Muscle layer of duodenum (tissue), 2 donors: ENCODE data around the gene ABCD3.

ENCODE experiments used
- H3K27ac ChIP-seq: one replicate; pipeline ENCODE4 v1.7.0; 2013; ENCODE audit warnings: mild to moderate bottlenecking, low read length
- H3K27me3 ChIP-seq: one replicate; pipeline ENCODE4 v1.7.0; 2013; ENCODE audit warnings: low read depth, mild to moderate bottlenecking, control low read depth, low read length
- H3K36me3 ChIP-seq, 2 donors: one replicate each; pipeline ENCODE4 v1.7.0; 2013; ENCODE audit warnings: low read length in 2 of 2, control low read depth in 1 of 2, mild to moderate bottlenecking in 1 of 2; ENCODE audit not compliant: insufficient read depth in 2 of 2, control insufficient read depth in 1 of 2
- H3K4me1 ChIP-seq, 2 donors: one replicate each; pipeline ENCODE4 v1.7.0; 2013; ENCODE audit warnings: low read length in 2 of 2, mild to moderate bottlenecking in 2 of 2, control low read depth in 1 of 2, moderate library complexity in 1 of 2; ENCODE audit not compliant: insufficient read depth in 2 of 2, control insufficient read depth in 1 of 2
- H3K4me3 ChIP-seq, 2 donors: one replicate each; pipeline ENCODE4 v1.7.0; 2013; ENCODE audit warnings: low read length in 2 of 2, low read depth in 1 of 2, mild to moderate bottlenecking in 1 of 2
- H3K9me3 ChIP-seq, 2 donors: one replicate each; pipeline ENCODE4 v1.7.0; 2013; ENCODE audit warnings: low read length in 2 of 2, control low read depth in 1 of 2, mild to moderate bottlenecking in 1 of 2; ENCODE audit not compliant: control insufficient read depth in 1 of 2
- donor health status: healthy.

The ABCD3 gene

GRCh38 chr1:94463765-94464330 lies 45.7 kb downstream of the ABCD3 start:
- no peaks in the 10 kb centered on the region for H3K9me3 ChIP-seq
- no peak overlapping the region for H3K27ac ChIP-seq
- no peak overlapping the region for H3K4me3 ChIP-seq
- peaks cover 7 to 8% of the 10 kb centered on the region in 2 donors for H3K36me3 ChIP-seq
- no peaks in the 10 kb centered on the region for H3K27me3 ChIP-seq
- H3K4me1 ChIP-seq = peaks cover 0 to 9% of the 10 kb centered on the region in 2 donors

GRCh38 chr1:94468708-94469107 lies 50.5 kb downstream of the ABCD3 start:
- H3K36me3 ChIP-seq = peaks cover 4 to 7% of the 10 kb centered on the region in 2 donors
- H3K4me3 ChIP-seq = no peak overlapping the region
- H3K27me3 ChIP-seq = no peaks in the 10 kb centered on the region
- H3K4me1 ChIP-seq = peaks cover 0 to 2% of the 10 kb centered on the region in 2 donors
- no peaks in the 10 kb centered on the region for H3K9me3 ChIP-seq
- no peak overlapping the region for H3K27ac ChIP-seq

- no peak overlapping the region for H3K4me3 ChIP-seq
- peaks cover 1 to 3% of the 10 kb centered on the region in 2 donors for H3K36me3 ChIP-seq
- H3K9me3 ChIP-seq = no peaks in the 10 kb centered on the region
- no peak overlapping the region for H3K27ac ChIP-seq
- H3K27me3 ChIP-seq = no peaks in the 10 kb centered on the region
- H3K4me1 ChIP-seq = no peaks in the 10 kb centered on the region
These were observed 53.1 kb downstream of the ABCD3 start for GRCh38 chr1:94471271-94471670.

GRCh38 chr1:94475232-94475631 lies 57.0 kb downstream of the ABCD3 start:
- peaks cover 12 to 13% of the 10 kb centered on the region in 2 donors for H3K36me3 ChIP-seq
- H3K9me3 ChIP-seq = no peaks in the 10 kb centered on the region
- H3K27me3 ChIP-seq = no peaks in the 10 kb centered on the region
- no peak overlapping the region for H3K4me3 ChIP-seq
- H3K27ac ChIP-seq = no peak overlapping the region
- H3K4me1 ChIP-seq = no peaks in the 10 kb centered on the region

GRCh38 chr1:94479682-94480081 lies 61.5 kb downstream of the ABCD3 start:
- no peaks in the 10 kb centered on the region for H3K9me3 ChIP-seq
- H3K27ac ChIP-seq = no peak overlapping the region
- H3K27me3 ChIP-seq = no peaks in the 10 kb centered on the region
- H3K4me1 ChIP-seq = no peaks in the 10 kb centered on the region
- peaks cover 14 to 18% of the 10 kb centered on the region in 2 donors for H3K36me3 ChIP-seq
- H3K4me3 ChIP-seq = no peak overlapping the region

GRCh38 chr1:94481473-94481933 lies 63.3 kb downstream of the ABCD3 start:
- Histone ChIP-seq H3K27me3 (no peaks in the 10 kb centered on the region), H3K4me3 (no peak overlapping the region), H3K27ac (no peak overlapping the region), H3K36me3 (peaks cover 14 to 15% of the 10 kb centered on the region in 2 donors), H3K4me1 (no peaks in the 10 kb centered on the region), H3K9me3 (no peaks in the 10 kb centered on the region)

GRCh38 chr1:94486990-94487389 lies 68.8 kb downstream of the ABCD3 start:
- H3K4me1 ChIP-seq = no peaks in the 10 kb centered on the region
- no peak overlapping the region for H3K4me3 ChIP-seq
- no peaks in the 10 kb centered on the region for H3K9me3 ChIP-seq
- H3K36me3 ChIP-seq = peaks cover 12 to 29% of the 10 kb centered on the region in 2 donors
- H3K27me3 ChIP-seq = no peaks in the 10 kb centered on the region
- H3K27ac ChIP-seq = no peak overlapping the region

GRCh38 chr1:94490556-94490955 lies 72.4 kb downstream of the ABCD3 start:
- Histone ChIP-seq H3K36me3 (peaks cover 10 to 29% of the 10 kb centered on the region in 2 donors), H3K9me3 (no peaks in the 10 kb centered on the region), H3K4me1 (no peaks in the 10 kb centered on the region), H3K4me3 (no peak overlapping the region), H3K27me3 (no peaks in the 10 kb centered on the region), H3K27ac (no peak overlapping the region)

GRCh38 chr1:94496076-94496755 lies 78.0 kb downstream of the ABCD3 start:
- no peak overlapping the region for H3K4me3 ChIP-seq
- peaks cover 24 to 32% of the 10 kb centered on the region in 2 donors for H3K36me3 ChIP-seq
- H3K27ac ChIP-seq = no peak overlapping the region
- no peaks in the 10 kb centered on the region for H3K27me3 ChIP-seq
- H3K4me1 ChIP-seq = no peaks in the 10 kb centered on the region
- H3K9me3 ChIP-seq = no peaks in the 10 kb centered on the region

GRCh38 chr1:94501426-94501825 lies 83.2 kb downstream of the ABCD3 start:
- no peaks in the 10 kb centered on the region for H3K4me1 ChIP-seq
- peaks cover 28 to 40% of the 10 kb centered on the region in 2 donors for H3K36me3 ChIP-seq
- H3K9me3 ChIP-seq = no peaks in the 10 kb centered on the region
- H3K27me3 ChIP-seq = no peaks in the 10 kb centered on the region
- H3K27ac ChIP-seq = no peak overlapping the region
- no peak overlapping the region for H3K4me3 ChIP-seq

- Histone ChIP-seq H3K4me3 (no peak overlapping the region), H3K27me3 (no peaks in the 10 kb centered on the region), H3K4me1 (no peaks in the 10 kb centered on the region), H3K36me3 (peaks cover 28 to 40% of the 10 kb centered on the region in 2 donors), H3K9me3 (no peaks in the 10 kb centered on the region), H3K27ac (no peak overlapping the region)
These were observed 83.7 kb downstream of the ABCD3 start for GRCh38 chr1:94501935-94502334.
